HepG2 (cell line): ENCODE data around the gene PTGR2. TPM values are rescaled to one million over a fixed set of nuclear protein-coding genes. Genes with fewer than 3 reads are reported as not detected.

Experiments used
- ATAC-seq: fragments of 200-7000 bp; cut with Tn5 transposase; 3 replicates; pipeline ENCODE4 v1.9.1; 2020; ENCODE audit warnings: mild to moderate bottlenecking, moderate library complexity
- BruUV-seq: library from RNA; stranded (reverse); fragments of 400-500 nt; replicated peaks from 2 replicates; lab custom pipeline; 2021; lab: Mats Ljungman, UMichigan
- CTCF ChIA-PET: fragments of 300-600 bp; formaldehyde crosslinking; extraction: SDS; loops from one replicate; lab custom pipeline; 2021; ENCODE audit warnings: low total read pairs, inconsistent platforms, low intra/inter-chr PET ratio; lab: Yijun Ruan, JAX
- POLR2A ChIA-PET: fragments of 350-600 bp; sonication (Branson Sonifier 250); formaldehyde crosslinking; loops from one replicate; lab custom pipeline; 2020; ENCODE audit warnings: antibody characterized with exemption, inconsistent platforms; lab: Yijun Ruan, JAX
- DNase-seq: peaks from one replicate; pipeline ENCODE4 v3.0.0-alpha.2; 2015; ENCODE audit warnings: low spot score
- FAIRE-seq: peaks from 3 replicates; lab custom pipeline; 2011; peaks lifted over from hg19 to GRCh38; lab: Jason Lieb, UNC
- H2AFZ ChIP-seq: one replicate; pipeline ENCODE4 v1.6.1; 2011; ENCODE audit warnings: low read length, inconsistent platforms
- H3K27ac ChIP-seq: fragments of 300-600 bp; 3 replicates; pipeline ENCODE4 v1.8.0; 2011; ENCODE audit warnings: mixed run types, mild to moderate bottlenecking, mixed read lengths, low read length, inconsistent platforms; ENCODE audit not compliant: insufficient read depth; ENCODE audit errors: extremely low read length
- H3K27me3 ChIP-seq, 2 experiments: fragments of 200-600 bp in 1 of 2; 2 replicates in 1 of 2; 3 replicates in 1 of 2; pipeline versions ENCODE4 v1.6.0 to v1.8.0; 2011; ENCODE audit warnings: low read length in 2 of 2, mild to moderate bottlenecking in 2 of 2, moderate library complexity in 2 of 2, inconsistent platforms in 1 of 2; ENCODE audit not compliant: insufficient read depth in 2 of 2, control insufficient read depth in 1 of 2
- H3K36me3 ChIP-seq, 2 experiments: fragments of 200-600 bp in 1 of 2; replicated peaks in 1 of 2; 2 replicates in 1 of 2; 3 replicates in 1 of 2; pipeline versions ENCODE4 v1.5.1 to v1.8.0; 2011; ENCODE audit warnings: low read length in 2 of 2, inconsistent platforms in 1 of 2; ENCODE audit not compliant: insufficient read depth in 2 of 2, control insufficient read depth in 1 of 2
- H3K4me1 ChIP-seq: 2 replicates; pipeline ENCODE4 v1.5.1; 2012; ENCODE audit warnings: low read length, inconsistent platforms; ENCODE audit not compliant: insufficient read depth
- H3K4me2 ChIP-seq: 2 replicates; pipeline ENCODE4 v1.6.0; 2011; ENCODE audit warnings: low read depth, low read length, inconsistent platforms
- H3K4me3 ChIP-seq, 3 experiments: fragments of 200-600 bp in 1 of 3; sonication (generic), shearing (Covaris generic) in 1 of 3; replicated peaks in 1 of 3; 2 replicates each; pipeline ENCODE4 v1.5.1; 2011 to 2016; ENCODE audit warnings: low read length in 3 of 3, inconsistent platforms in 2 of 3, low read depth in 2 of 3, mild to moderate bottlenecking in 2 of 3, control low read depth in 1 of 3, mixed read lengths in 1 of 3; ENCODE audit not compliant: insufficient read depth in 1 of 3
- H3K79me2 ChIP-seq: one replicate; pipeline ENCODE4 v1.6.1; 2011; ENCODE audit warnings: low read length, inconsistent platforms; ENCODE audit not compliant: insufficient read depth
- H3K9ac ChIP-seq: 2 replicates; pipeline ENCODE4 v1.6.0; 2011; ENCODE audit warnings: mild to moderate bottlenecking, low read depth, low read length, inconsistent platforms; ENCODE audit not compliant: insufficient read depth
- H3K9me3 ChIP-seq: 2 replicates; pipeline ENCODE4 v1.5.1; 2012; ENCODE audit warnings: mild to moderate bottlenecking, low read length
- H4K20me1 ChIP-seq: 2 replicates; pipeline ENCODE4 v1.6.0; 2011; ENCODE audit warnings: inconsistent platforms, mild to moderate bottlenecking, low read length, moderate library complexity; ENCODE audit not compliant: insufficient read depth
- CBX5 ChIP-seq: sonication (generic); formaldehyde crosslinking; IDR thresholded peaks from 2 replicates; pipeline ENCODE4 v1.4.0; 2020; ENCODE audit warnings: missing genetic modification reagents, borderline replicate concordance
- CC2D1A ChIP-seq: sonication (generic); formaldehyde crosslinking; IDR thresholded peaks from 2 replicates; pipeline ENCODE4 v1.8.1; 2023; ENCODE audit warnings: mild to moderate bottlenecking, missing genetic modification reagents
- DR1 ChIP-seq: sonication (generic); formaldehyde crosslinking; IDR thresholded peaks from 2 replicates; pipeline ENCODE4 v1.8.0; 2021; ENCODE audit warnings: mild to moderate bottlenecking, missing genetic modification reagents, inconsistent platforms
- GLMP ChIP-seq: sonication (generic); formaldehyde crosslinking; IDR thresholded peaks from 2 replicates; pipeline ENCODE4 v1.9.0; 2021; ENCODE audit warnings: missing genetic modification reagents, mild to moderate bottlenecking, borderline replicate concordance
- JUNB ChIP-seq: sonication (generic); formaldehyde crosslinking; IDR thresholded peaks from 2 replicates; pipeline ENCODE4 v1.8.0; 2022; ENCODE audit warnings: missing genetic modification reagents, mild to moderate bottlenecking, borderline replicate concordance
- MED1 ChIP-seq: sonication (generic); formaldehyde crosslinking; IDR thresholded peaks from 2 replicates; pipeline ENCODE4 v1.4.0; 2020; ENCODE audit warnings: missing genetic modification reagents
- NCOR1 ChIP-seq: fragments of 200-600 bp; sonication (generic); IDR thresholded peaks from 2 replicates; pipeline ENCODE4 v1.7.0; 2017; ENCODE audit warnings: antibody characterized with exemption, low read length, borderline replicate concordance
- PLSCR1 ChIP-seq: sonication (generic); formaldehyde crosslinking; IDR thresholded peaks from 2 replicates; pipeline ENCODE4 v1.5.0; 2020; ENCODE audit warnings: missing genetic modification reagents, mild to moderate bottlenecking, borderline replicate concordance
- ZNF460 ChIP-seq: sonication (generic); formaldehyde crosslinking; IDR thresholded peaks from 2 replicates; pipeline ENCODE4 v1.5.1; 2020; ENCODE audit warnings: missing genetic modification reagents, mild to moderate bottlenecking, borderline replicate concordance
- ZNF709 ChIP-seq: sonication (generic); formaldehyde crosslinking; IDR thresholded peaks from 2 replicates; pipeline ENCODE4 v1.5.0; 2020; ENCODE audit warnings: mild to moderate bottlenecking, missing genetic modification reagents
- ZNF724P ChIP-seq: sonication (generic); formaldehyde crosslinking; IDR thresholded peaks from 2 replicates; pipeline ENCODE4 v1.8.0; 2022; ENCODE audit warnings: missing genetic modification reagents, borderline replicate concordance
- WGBS: methylation state at CpG from one replicate; pipeline ENCODE4 v1.1.6; 2017; ENCODE audit warnings: low lambda C conversion rate; 5-methylcytosine and 5-hydroxymethylcytosine counted together
- in situ Hi-C: cut with HindIII; loops from 2 replicates; pipeline ENCODE4 v1.10.0; 2017; ENCODE audit warnings: low pct_unique_long_range_greater_than_20kb; ENCODE audit not compliant: extremely low pct_ligation_motif_present
- intact Hi-C: fragments of 100-400 bp; cut with micrococcal nuclease; formaldehyde crosslinking; loops from one replicate; pipeline ENCODE4 v1.10.0; 2022; ENCODE audit not compliant: unreplicated experiment
- polyA plus RNA-seq, 8 experiments: library from polyadenylated mRNA; depleted of rRNA in 3 of 8; stranded (reverse) in 7 of 8; unstranded in 1 of 8; fragments of >200 nt; fragmentation: Illumina TruSeq in 4 of 8; extraction: Trizol in 4 of 8; gene quantifications; 2 replicates each; pipeline versions ENCODE4 v1.2.1 to v1.2.3, GENCODE V29; 2011 to 2016; ENCODE audit warnings: low read depth in 4 of 8, missing spikeins in 1 of 8, mixed read lengths in 1 of 8; ENCODE audit not compliant: insufficient read depth in 1 of 8
- total RNA-seq, 5 experiments: library from RNA; depleted of rRNA; stranded (reverse); fragments of >200 nt; fragmentation: Illumina TruSeq; extraction: Trizol; gene quantifications; 2 replicates each; pipeline ENCODE4 v1.2.3, GENCODE V29; 2016; ENCODE audit warnings: low read depth in 1 of 5
- TF ChIP-seq, protein P1 (sequence below), 2 experiments: sonication (generic) in 1 of 2; formaldehyde crosslinking in 1 of 2; IDR thresholded peaks; 2 replicates each; pipeline versions ENCODE4 v1.6.1 to v1.9.0; 2014 to 2022; ENCODE audit warnings: antibody characterized with exemption in 1 of 2, borderline replicate concordance in 1 of 2, inconsistent platforms in 1 of 2, low read depth in 1 of 2, missing genetic modification reagents in 1 of 2

The PTGR2 gene
- total and polyA plus RNA-seq, 2 of the 13 experiments (the other 11 are each of a cell fraction or from before 2014, with no cell fraction given) = 3.0 to 4.3 TPM

DNA sequence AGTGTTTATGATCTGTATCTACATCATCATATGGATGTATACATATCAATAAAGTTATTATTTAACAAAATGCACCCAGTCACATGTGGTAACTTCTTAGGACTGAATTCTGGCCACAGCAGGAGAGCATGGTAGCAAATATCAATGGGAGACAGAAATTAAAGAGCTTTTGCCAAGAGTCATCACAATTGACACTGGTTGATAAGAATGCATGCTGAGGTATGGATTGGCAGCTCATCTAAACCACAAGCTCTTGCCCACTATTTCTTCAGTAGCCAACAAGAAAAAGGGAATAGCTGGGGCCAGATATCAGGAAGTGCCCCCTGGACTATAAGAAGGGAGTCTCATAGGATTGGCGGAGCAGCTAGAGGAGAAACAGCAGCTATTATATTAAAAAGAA lies 9.4 kb upstream of the PTGR2 start:
- no TSS peak for BruUV-seq
- no peak overlapping the region for H2AFZ ChIP-seq
- POLR2A ChIA-PET = interaction anchor here (3.3 kb wide), 1 partner anchor 10 kb away, joined by 16 read pairs; the partner anchor contains the start of gene PTGR2
- no peaks in the 10 kb centered on the region for H3K36me3 ChIP-seq
- no peaks in the 10 kb centered on the region for H4K20me1 ChIP-seq
- H3K27ac ChIP-seq = no peak overlapping the region
- no peaks in the 10 kb centered on the region for H3K27me3 ChIP-seq
- no peaks in the 10 kb centered on the region for H3K79me2 ChIP-seq
- CTCF ChIA-PET = no interaction called here
- DNase-seq (no peak), ATAC-seq (no peak), FAIRE-seq (no peak)
- in situ Hi-C loops = no loop called here
- no peak overlapping the region for H3K4me2 ChIP-seq
- H3K9ac ChIP-seq = no peak overlapping the region
- intact Hi-C loops = no loop called here
- 67% methylated on average over 1 of the region's 1 CpG for WGBS
- no peaks in the 10 kb centered on the region for H3K9me3 ChIP-seq
- H3K4me1 ChIP-seq = peaks cover 43% of the 10 kb centered on the region
- H3K4me3 ChIP-seq = no peak overlapping the region
- no peak for TF ChIP-seq ZNF724P (CRISPR knock-in tag)
- TF ChIP-seq CBX5 (CRISPR knock-in tag) = no peak
- no peak for TF ChIP-seq ZNF460 (CRISPR knock-in tag)
- no peak for TF ChIP-seq GLMP (CRISPR knock-in tag)
- TF ChIP-seq JUNB (CRISPR knock-in tag) = no peak
- TF ChIP-seq DR1 = no peak
- no peak for TF ChIP-seq PLSCR1 (CRISPR knock-in tag)
- no peak for TF ChIP-seq NCOR1
- no peak for TF ChIP-seq ZNF709 (CRISPR knock-in tag)
- no peak for TF ChIP-seq MED1 (CRISPR knock-in tag)
- TF ChIP-seq, protein P1, sequence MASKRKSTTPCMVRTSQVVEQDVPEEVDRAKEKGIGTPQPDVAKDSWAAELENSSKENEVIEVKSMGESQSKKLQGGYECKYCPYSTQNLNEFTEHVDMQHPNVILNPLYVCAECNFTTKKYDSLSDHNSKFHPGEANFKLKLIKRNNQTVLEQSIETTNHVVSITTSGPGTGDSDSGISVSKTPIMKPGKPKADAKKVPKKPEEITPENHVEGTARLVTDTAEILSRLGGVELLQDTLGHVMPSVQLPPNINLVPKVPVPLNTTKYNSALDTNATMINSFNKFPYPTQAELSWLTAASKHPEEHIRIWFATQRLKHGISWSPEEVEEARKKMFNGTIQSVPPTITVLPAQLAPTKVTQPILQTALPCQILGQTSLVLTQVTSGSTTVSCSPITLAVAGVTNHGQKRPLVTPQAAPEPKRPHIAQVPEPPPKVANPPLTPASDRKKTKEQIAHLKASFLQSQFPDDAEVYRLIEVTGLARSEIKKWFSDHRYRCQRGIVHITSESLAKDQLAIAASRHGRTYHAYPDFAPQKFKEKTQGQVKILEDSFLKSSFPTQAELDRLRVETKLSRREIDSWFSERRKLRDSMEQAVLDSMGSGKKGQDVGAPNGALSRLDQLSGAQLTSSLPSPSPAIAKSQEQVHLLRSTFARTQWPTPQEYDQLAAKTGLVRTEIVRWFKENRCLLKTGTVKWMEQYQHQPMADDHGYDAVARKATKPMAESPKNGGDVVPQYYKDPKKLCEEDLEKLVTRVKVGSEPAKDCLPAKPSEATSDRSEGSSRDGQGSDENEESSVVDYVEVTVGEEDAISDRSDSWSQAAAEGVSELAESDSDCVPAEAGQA (IDR thresholded peaks at IDR 0.05; ENCODE audit: low read depth) = no peak
- TF ChIP-seq, protein P1 (CRISPR knock-in tag; IDR thresholded peaks at IDR 0.05; ENCODE audit: borderline replicate concordance) = no peak
- no peak for TF ChIP-seq CC2D1A (CRISPR knock-in tag)
